ENCODE measurements around the gene PJVK. TPM values are rescaled to one million over a fixed set of nuclear protein-coding genes. Genes with fewer than 3 reads are reported as not detected.

PJVK gene
- total and polyA plus RNA-seq, 2 of the 13 experiments (the other 11 are each of a cell fraction or from before 2014, with no cell fraction given): 1.2 to 2.6 TPM

DNA sequence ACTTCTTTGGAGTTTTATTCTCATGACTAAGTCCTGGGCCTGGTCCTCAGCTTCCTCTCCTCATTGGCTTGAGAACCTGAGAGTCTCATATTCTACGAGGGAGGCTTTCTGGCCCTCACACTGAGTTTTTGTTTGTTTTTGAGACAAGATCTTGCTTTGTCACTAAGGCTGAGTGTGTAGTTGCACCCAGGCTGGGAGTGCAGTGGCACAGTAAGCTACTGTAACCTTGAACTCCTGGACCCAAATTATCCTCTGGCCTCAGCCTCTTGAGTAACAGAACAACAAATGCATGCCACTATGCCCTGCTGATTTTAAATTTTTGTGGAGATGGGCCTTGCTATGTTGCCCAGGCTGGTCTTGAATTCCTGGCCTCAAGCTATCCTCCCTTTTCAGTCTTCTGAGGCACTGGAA is 22.8 kb upstream of the PJVK start (continued):
- TF ChIP-seq, protein P1, sequence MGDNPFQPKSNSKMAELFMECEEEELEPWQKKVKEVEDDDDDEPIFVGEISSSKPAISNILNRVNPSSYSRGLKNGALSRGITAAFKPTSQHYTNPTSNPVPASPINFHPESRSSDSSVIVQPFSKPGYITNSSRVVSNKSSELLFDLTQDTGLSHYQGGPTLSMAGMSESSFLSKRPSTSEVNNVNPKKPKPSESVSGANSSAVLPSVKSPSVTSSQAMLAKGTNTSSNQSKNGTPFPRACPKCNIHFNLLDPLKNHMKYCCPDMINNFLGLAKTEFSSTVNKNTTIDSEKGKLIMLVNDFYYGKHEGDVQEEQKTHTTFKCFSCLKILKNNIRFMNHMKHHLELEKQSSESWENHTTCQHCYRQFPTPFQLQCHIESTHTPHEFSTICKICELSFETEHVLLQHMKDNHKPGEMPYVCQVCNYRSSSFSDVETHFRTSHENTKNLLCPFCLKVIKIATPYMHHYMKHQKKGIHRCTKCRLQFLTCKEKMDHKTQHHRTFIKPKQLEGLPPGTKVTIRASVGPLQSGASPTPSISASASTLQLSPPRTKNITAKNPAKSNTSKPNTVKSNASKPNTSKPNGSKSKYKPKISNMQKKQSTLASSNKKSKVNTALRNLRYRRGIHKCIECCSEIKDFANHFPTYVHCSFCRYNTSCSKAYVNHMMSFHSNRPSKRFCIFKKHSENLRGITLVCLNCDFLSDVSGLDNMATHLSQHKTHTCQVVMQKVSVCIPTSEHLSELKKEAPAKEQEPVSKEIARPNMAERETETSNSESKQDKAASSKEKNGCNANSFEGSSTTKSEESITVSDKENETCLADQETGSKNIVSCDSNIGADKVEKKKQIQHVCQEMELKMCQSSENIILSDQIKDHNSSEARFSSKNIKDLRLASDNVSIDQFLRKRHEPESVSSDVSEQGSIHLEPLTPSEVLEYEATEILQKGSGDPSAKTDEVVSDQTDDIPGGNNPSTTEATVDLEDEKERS (CRISPR knock-in tag; IDR thresholded peaks at IDR 0.05): 0 out of 2 replicates have a peak, but pooled peaks have one; percentile 42
- TF ChIP-seq TMF1 (CRISPR knock-in tag; IDR thresholded peaks at IDR 0.05; ENCODE audit: low read depth) (no peak), SNRNP70 (IDR thresholded peaks at IDR 0.05; ENCODE audit: low read depth, low read length) (no peak), ADNP (CRISPR knock-in tag; IDR thresholded peaks at IDR 0.05) (peak; percentile 26; the same call in 1 of the 2 replicates), PITX1 (CRISPR knock-in tag; IDR thresholded peaks at IDR 0.05) (peak; percentile 84; the same call in 1 of the 2 replicates), SRSF4 (IDR thresholded peaks at IDR 0.05; ENCODE audit: low read depth, low read length, poor library complexity, severe bottlenecking) (no peak), PAWR (CRISPR knock-in tag; IDR thresholded peaks at IDR 0.05; ENCODE audit: borderline replicate concordance) (no peak), FOXO1 (CRISPR knock-in tag; IDR thresholded peaks at IDR 0.05) (peak; percentile 83), ZNF883 (CRISPR knock-in tag; IDR thresholded peaks at IDR 0.05; ENCODE audit: not compliant biosample characterization) (no peak), ZNF501 (CRISPR knock-in tag; IDR thresholded peaks at IDR 0.05) (no peak; the same call in 1 of the 2 replicates), IRF2 (CRISPR knock-in tag; IDR thresholded peaks at IDR 0.05) (peak; percentile 48; the same call in 1 of the 2 replicates), ZNF263 (CRISPR knock-in tag; IDR thresholded peaks at IDR 0.05) (no peak)
- TF ChIP-seq, protein P2, sequence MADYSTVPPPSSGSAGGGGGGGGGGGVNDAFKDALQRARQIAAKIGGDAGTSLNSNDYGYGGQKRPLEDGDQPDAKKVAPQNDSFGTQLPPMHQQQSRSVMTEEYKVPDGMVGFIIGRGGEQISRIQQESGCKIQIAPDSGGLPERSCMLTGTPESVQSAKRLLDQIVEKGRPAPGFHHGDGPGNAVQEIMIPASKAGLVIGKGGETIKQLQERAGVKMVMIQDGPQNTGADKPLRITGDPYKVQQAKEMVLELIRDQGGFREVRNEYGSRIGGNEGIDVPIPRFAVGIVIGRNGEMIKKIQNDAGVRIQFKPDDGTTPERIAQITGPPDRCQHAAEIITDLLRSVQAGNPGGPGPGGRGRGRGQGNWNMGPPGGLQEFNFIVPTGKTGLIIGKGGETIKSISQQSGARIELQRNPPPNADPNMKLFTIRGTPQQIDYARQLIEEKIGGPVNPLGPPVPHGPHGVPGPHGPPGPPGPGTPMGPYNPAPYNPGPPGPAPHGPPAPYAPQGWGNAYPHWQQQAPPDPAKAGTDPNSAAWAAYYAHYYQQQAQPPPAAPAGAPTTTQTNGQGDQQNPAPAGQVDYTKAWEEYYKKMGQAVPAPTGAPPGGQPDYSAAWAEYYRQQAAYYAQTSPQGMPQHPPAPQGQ (CRISPR knock-in tag; IDR thresholded peaks at IDR 0.05; ENCODE audit: borderline replicate concordance): no peak
- TF ChIP-seq, protein P3, sequence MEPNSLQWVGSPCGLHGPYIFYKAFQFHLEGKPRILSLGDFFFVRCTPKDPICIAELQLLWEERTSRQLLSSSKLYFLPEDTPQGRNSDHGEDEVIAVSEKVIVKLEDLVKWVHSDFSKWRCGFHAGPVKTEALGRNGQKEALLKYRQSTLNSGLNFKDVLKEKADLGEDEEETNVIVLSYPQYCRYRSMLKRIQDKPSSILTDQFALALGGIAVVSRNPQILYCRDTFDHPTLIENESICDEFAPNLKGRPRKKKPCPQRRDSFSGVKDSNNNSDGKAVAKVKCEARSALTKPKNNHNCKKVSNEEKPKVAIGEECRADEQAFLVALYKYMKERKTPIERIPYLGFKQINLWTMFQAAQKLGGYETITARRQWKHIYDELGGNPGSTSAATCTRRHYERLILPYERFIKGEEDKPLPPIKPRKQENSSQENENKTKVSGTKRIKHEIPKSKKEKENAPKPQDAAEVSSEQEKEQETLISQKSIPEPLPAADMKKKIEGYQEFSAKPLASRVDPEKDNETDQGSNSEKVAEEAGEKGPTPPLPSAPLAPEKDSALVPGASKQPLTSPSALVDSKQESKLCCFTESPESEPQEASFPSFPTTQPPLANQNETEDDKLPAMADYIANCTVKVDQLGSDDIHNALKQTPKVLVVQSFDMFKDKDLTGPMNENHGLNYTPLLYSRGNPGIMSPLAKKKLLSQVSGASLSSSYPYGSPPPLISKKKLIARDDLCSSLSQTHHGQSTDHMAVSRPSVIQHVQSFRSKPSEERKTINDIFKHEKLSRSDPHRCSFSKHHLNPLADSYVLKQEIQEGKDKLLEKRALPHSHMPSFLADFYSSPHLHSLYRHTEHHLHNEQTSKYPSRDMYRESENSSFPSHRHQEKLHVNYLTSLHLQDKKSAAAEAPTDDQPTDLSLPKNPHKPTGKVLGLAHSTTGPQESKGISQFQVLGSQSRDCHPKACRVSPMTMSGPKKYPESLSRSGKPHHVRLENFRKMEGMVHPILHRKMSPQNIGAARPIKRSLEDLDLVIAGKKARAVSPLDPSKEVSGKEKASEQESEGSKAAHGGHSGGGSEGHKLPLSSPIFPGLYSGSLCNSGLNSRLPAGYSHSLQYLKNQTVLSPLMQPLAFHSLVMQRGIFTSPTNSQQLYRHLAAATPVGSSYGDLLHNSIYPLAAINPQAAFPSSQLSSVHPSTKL (CRISPR knock-in tag; IDR thresholded peaks at IDR 0.05): peak; percentile 96
- TF ChIP-seq, protein P4, sequence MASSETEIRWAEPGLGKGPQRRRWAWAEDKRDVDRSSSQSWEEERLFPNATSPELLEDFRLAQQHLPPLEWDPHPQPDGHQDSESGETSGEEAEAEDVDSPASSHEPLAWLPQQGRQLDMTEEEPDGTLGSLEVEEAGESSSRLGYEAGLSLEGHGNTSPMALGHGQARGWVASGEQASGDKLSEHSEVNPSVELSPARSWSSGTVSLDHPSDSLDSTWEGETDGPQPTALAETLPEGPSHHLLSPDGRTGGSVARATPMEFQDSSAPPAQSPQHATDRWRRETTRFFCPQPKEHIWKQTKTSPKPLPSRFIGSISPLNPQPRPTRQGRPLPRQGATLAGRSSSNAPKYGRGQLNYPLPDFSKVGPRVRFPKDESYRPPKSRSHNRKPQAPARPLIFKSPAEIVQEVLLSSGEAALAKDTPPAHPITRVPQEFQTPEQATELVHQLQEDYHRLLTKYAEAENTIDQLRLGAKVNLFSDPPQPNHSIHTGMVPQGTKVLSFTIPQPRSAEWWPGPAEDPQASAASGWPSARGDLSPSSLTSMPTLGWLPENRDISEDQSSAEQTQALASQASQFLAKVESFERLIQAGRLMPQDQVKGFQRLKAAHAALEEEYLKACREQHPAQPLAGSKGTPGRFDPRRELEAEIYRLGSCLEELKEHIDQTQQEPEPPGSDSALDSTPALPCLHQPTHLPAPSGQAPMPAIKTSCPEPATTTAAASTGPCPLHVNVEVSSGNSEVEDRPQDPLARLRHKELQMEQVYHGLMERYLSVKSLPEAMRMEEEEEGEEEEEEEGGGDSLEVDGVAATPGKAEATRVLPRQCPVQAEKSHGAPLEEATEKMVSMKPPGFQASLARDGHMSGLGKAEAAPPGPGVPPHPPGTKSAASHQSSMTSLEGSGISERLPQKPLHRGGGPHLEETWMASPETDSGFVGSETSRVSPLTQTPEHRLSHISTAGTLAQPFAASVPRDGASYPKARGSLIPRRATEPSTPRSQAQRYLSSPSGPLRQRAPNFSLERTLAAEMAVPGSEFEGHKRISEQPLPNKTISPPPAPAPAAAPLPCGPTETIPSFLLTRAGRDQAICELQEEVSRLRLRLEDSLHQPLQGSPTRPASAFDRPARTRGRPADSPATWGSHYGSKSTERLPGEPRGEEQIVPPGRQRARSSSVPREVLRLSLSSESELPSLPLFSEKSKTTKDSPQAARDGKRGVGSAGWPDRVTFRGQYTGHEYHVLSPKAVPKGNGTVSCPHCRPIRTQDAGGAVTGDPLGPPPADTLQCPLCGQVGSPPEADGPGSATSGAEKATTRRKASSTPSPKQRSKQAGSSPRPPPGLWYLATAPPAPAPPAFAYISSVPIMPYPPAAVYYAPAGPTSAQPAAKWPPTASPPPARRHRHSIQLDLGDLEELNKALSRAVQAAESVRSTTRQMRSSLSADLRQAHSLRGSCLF (CRISPR knock-in tag; IDR thresholded peaks at IDR 0.05; ENCODE audit: borderline replicate concordance): no peak
